ENCODE results near the gene LRRTM2.

- TF ChIP-seq POLR2A (IDR thresholded peaks at IDR 0.05; ENCODE audit: low read depth, low read length) (no peak), CTCF (conservative IDR thresholded peaks at IDR 0.05; ENCODE audit: low read depth, low read length) (no peak), MAFK (IDR thresholded peaks at IDR 0.05; ENCODE audit: low read depth, low read length) (no peak), MXI1 (IDR thresholded peaks at IDR 0.05; ENCODE audit: borderline replicate concordance, low read depth, low read length) (no peak), CHD1 (IDR thresholded peaks at IDR 0.05; ENCODE audit: low read depth, low read length) (no peak), RAD21 (IDR thresholded peaks at IDR 0.05; ENCODE audit: low read length) (no peak), CEBPB (IDR thresholded peaks at IDR 0.05; ENCODE audit: low read depth, low read length) (no peak), BHLHE40 (IDR thresholded peaks at IDR 0.05; ENCODE audit: low read depth, low read length) (no peak), ELK1 (IDR thresholded peaks at IDR 0.05; ENCODE audit: borderline replicate concordance, low read depth, low read length) (no peak)
Measured at GRCh38 chr5:138853132-138853531, 22.0 kb downstream of the LRRTM2 start.
